ENCODE measurements around the gene NT5C3A. TPM values are rescaled to one million over a fixed set of nuclear protein-coding genes. Genes with fewer than 3 reads are reported as not detected.

NT5C3A gene
- 22.5 and 34.9 TPM in 2 replicates for total RNA-seq (2014; rRNA removed; shearing (Covaris generic))
- polyA plus RNA-seq (2016; fragmentation: Nextera tagmentation; extraction: Ambion mirVana), result 40.2 and 40.4 TPM in 2 replicates

DNA sequence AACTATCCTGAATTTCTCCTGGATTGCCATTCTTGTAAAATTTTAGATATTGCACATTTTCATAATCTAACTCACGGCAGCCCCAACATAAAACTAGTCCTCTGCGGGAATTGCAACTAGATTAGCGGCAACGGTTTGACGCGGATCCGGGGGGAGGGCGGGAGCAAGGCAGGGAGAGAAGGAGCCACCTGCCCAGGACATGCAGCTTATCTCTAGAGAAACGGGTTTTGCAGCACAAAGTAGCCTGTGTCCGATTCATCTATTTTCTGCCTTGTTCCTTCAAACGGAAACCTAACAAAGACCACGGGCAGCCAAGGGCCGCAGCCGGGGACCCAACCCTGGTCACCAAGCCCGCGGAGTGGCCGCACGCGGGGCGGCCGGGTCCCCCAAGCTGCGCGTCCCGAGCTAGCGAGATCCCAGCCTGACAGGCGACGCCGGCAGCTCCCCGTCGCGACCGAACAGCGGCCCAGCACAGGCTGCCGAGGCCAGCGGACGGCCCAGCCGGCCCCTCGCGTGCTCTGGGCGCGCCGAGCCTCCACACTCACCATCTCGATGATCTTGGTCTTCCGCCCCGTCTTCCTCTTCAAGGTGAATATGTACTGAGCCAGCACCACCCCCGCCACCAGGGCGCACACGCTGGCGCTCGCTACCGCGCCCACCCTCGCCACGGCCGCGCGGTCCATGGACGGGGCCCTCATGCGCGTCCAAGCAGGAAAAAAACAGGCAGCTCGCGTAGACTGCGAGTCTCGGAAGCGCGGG is at the start of gene NT5C3A:
Gene NT5C3A, minus strand, starts transcription at position 754 of the 759 bp plus-strand sequence. Its CDS starts 71 bp downstream, at position 683.
- Histone ChIP-seq H3K36me3 (ENCODE audit: low read depth) (peaks cover 3% of the 10 kb centered on the region; the same call in 1 of the 2 replicates), H3K9ac (peak within 1 kb of the TSS; percentile 91), H3K4me1 (ENCODE audit: insufficient read depth) (peaks cover 14% of the 10 kb centered on the region), H3K9me3 (ENCODE audit: low read depth) (no peaks in the 10 kb centered on the region), H3K27me3 (replicated peaks; ENCODE audit: insufficient read depth) (no peaks in the 10 kb centered on the region), H3K4me2 (ENCODE audit: unreplicated experiment) (peak within 1 kb of the TSS; percentile 91), H2AFZ (peak within 1 kb of the TSS; percentile 95), H3K79me2 (ENCODE audit: insufficient read depth) (peaks cover 64% of the 10 kb centered on the region), H4K20me1 (ENCODE audit: insufficient read depth) (no peaks in the 10 kb centered on the region), H3K4me3 (peak within 1 kb of the TSS; percentile 90), H3K27ac (peak within 1 kb of the TSS; percentile 87), H3F3A (ENCODE audit: insufficient read depth) (0 out of 2 replicates have a peak, but pooled peaks cover 10% of the 10 kb centered on the region), H3K9me2 (ENCODE audit: insufficient read depth) (no peaks in the 10 kb centered on the region)
- WGBS, 2 experiments (ENCODE audit: low coverage in 1 of 2, low lambda C conversion rate in 2 of 2, missing lambda C conversion rate in 2 of 2), result 1% methylated on average over 50 to 62 of the region's 66 CpGs
- in situ Hi-C loops (cut with MboI), result no loop called here
- TF ChIP-seq EZH2phosphoT487 (IDR thresholded peaks at IDR 0.05; ENCODE audit: insufficient read depth, low read depth), result no peak
- no peak for TF ChIP-seq EZH2 (IDR thresholded peaks at IDR 0.05; ENCODE audit: insufficient read depth, poor library complexity, severe bottlenecking)
- DNase-seq, result peak; percentile 68

DNA sequence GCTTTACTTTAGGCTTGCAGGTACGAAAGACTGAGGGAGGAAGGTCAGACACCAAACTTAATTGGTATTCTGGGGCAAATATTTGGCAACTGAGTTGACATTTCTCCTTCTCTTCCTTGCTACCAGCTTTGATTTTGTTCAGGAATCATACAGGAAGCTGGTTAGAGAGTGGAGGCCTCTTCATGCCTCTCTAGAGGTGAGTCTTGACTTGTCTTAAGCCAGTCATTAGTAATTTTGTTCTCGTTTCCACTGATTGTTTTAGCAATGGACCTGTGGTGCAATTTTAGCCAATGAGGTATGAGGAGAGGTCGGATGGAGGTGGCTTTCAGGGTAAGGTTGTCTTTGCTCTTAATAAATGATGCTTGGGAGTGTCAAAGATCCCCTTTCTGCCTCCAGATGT is 49.0 kb upstream of the NT5C3A start:
- H3K27ac ChIP-seq, result no peak overlapping the region
- WGBS, 2 experiments (ENCODE audit: low coverage in 1 of 2, low lambda C conversion rate in 2 of 2, missing lambda C conversion rate in 2 of 2), result 55 to 56% methylated on average over 3 of the region's 3 CpGs
- no peak overlapping the region for H2AFZ ChIP-seq
- no peak overlapping the region for H3K9ac ChIP-seq
- H3K27me3 ChIP-seq (replicated peaks; ENCODE audit: insufficient read depth), result no peaks in the 10 kb centered on the region
- H4K20me1 ChIP-seq (ENCODE audit: insufficient read depth), result no peaks in the 10 kb centered on the region
- H3K4me1 ChIP-seq (ENCODE audit: insufficient read depth), result peaks cover 15% of the 10 kb centered on the region
- no peaks in the 10 kb centered on the region for H3K9me2 ChIP-seq (ENCODE audit: insufficient read depth)
- H3K4me2 ChIP-seq (ENCODE audit: unreplicated experiment), result no peak overlapping the region
- TF ChIP-seq EZH2 (IDR thresholded peaks at IDR 0.05; ENCODE audit: insufficient read depth, poor library complexity, severe bottlenecking), result no peak
- no peak for TF ChIP-seq EZH2phosphoT487 (IDR thresholded peaks at IDR 0.05; ENCODE audit: insufficient read depth, low read depth)
- DNase-seq, result no peak
- no peaks in the 10 kb centered on the region for H3K9me3 ChIP-seq (ENCODE audit: low read depth)
- no peak overlapping the region for H3K4me3 ChIP-seq
- in situ Hi-C loops (cut with MboI), result no loop called here
- peaks cover 8% of the 10 kb centered on the region for H3F3A ChIP-seq (ENCODE audit: insufficient read depth)
- H3K36me3 ChIP-seq (ENCODE audit: low read depth), result no peaks in the 10 kb centered on the region
- H3K79me2 ChIP-seq (ENCODE audit: insufficient read depth), result peaks cover 24% of the 10 kb centered on the region

DNA sequence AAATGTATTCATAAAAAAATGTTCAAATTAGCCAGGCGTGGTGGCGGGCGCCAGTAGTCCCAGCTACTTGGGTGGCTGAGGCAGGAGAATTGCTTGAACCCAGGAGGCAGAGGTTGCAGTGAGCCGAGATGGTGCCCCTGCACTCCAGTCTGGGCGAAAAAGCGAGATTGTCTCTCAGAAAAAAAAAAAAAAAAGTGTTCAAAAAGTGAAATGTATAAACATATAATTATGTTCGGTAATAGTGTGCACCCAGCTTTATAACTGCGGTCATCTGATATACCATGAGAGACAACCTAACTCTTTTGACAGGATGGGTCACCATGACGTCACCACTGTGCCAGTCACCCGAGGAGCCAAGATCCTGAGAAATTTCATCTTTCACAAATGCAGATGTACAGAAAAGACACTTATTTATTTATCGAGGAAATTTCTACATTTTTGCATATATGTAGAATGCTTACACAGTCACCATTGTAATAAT is 47.2 kb upstream of the NT5C3A start:
- H4K20me1 ChIP-seq (ENCODE audit: insufficient read depth), result no peaks in the 10 kb centered on the region
- TF ChIP-seq EZH2phosphoT487 (IDR thresholded peaks at IDR 0.05; ENCODE audit: insufficient read depth, low read depth) (no peak), EZH2 (IDR thresholded peaks at IDR 0.05; ENCODE audit: insufficient read depth, poor library complexity, severe bottlenecking) (no peak)
- peak; percentile 72 for DNase-seq
- WGBS, 2 experiments (ENCODE audit: low coverage in 1 of 2, low lambda C conversion rate in 2 of 2, missing lambda C conversion rate in 2 of 2), result 6 to 7% methylated on average over 11 of the region's 11 CpGs
- H3K9me2 ChIP-seq (ENCODE audit: insufficient read depth), result no peaks in the 10 kb centered on the region
- no peak overlapping the region for H3K27ac ChIP-seq
- peaks cover 42% of the 10 kb centered on the region for H3K79me2 ChIP-seq (ENCODE audit: insufficient read depth)
- no peaks in the 10 kb centered on the region for H3K27me3 ChIP-seq (replicated peaks; ENCODE audit: insufficient read depth)
- peak overlapping the region; percentile 97 for H3K4me3 ChIP-seq
- H3K4me2 ChIP-seq (ENCODE audit: unreplicated experiment), result peak overlapping the region; percentile 98
- peaks cover 8% of the 10 kb centered on the region for H3F3A ChIP-seq (ENCODE audit: insufficient read depth)
- H3K9me3 ChIP-seq (ENCODE audit: low read depth), result no peaks in the 10 kb centered on the region
- no peaks in the 10 kb centered on the region for H3K36me3 ChIP-seq (ENCODE audit: low read depth)
- peak overlapping the region; percentile 98 for H2AFZ ChIP-seq
- in situ Hi-C loops (cut with MboI), result no loop called here
- H3K9ac ChIP-seq, result peak overlapping the region; percentile 68
- peaks cover 15% of the 10 kb centered on the region for H3K4me1 ChIP-seq (ENCODE audit: insufficient read depth)

DNA sequence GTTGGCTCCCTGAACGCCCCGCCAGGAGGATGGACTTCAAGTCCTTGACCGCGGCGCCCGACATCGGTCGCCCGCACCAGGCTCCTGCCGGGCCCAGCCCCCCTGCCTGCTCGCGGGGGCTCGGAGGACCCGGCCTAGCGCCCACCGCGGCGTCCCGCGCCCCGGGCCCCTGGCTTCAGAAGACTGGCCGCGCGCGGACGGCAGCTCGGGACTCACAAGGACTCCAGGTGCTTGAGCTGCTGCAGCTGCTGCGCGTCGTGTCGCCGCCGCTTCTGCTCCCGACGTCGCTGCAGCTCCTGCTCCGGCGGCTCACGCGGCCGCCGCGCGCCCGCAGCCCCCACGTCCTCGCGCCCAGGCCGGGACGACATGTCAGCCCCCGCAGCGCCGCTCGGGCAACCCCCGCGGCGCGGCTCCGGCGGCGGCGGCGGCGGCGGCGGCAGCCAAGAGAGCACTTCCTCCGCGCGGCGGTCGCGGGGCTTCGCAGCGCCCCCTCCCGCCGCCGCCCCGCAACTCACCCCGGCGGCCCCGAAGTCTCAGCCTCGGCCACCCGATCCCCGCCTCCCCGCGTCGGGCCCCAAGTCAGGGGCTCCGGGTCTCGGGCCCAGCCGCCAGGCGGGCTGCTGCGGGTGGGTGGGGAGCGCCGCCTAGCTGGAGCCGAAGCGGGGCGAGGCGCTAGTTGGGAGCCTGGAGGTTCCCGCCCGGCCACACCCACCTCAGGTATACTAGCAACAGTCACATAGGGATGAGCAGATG is 46.6 kb upstream of the NT5C3A start, which contains the start of gene RP9:
Gene RP9, minus strand, starts transcription at position 400 of the 753 bp plus-strand sequence. Its CDS starts 32 bp downstream, at position 368.
- no peak for TF ChIP-seq EZH2 (IDR thresholded peaks at IDR 0.05; ENCODE audit: insufficient read depth, poor library complexity, severe bottlenecking)
- no peak for TF ChIP-seq EZH2phosphoT487 (IDR thresholded peaks at IDR 0.05; ENCODE audit: insufficient read depth, low read depth)
- 0 to 1% methylated on average over 20 to 56 of the region's 100 CpGs for WGBS, 2 experiments (ENCODE audit: low coverage in 1 of 2, low lambda C conversion rate in 2 of 2, missing lambda C conversion rate in 2 of 2)
- Histone ChIP-seq H3K4me2 (ENCODE audit: unreplicated experiment) (peak within 1 kb of the TSS; percentile 98), H2AFZ (peak within 1 kb of the TSS; percentile 98), H3K79me2 (ENCODE audit: insufficient read depth) (peaks cover 48% of the 10 kb centered on the region), H3K27ac (peak within 1 kb of the TSS; percentile 58), H3K9me3 (ENCODE audit: low read depth) (no peaks in the 10 kb centered on the region), H3K4me1 (ENCODE audit: insufficient read depth) (peaks cover 15% of the 10 kb centered on the region), H3F3A (ENCODE audit: insufficient read depth) (peaks cover 8% of the 10 kb centered on the region), H3K27me3 (replicated peaks; ENCODE audit: insufficient read depth) (no peaks in the 10 kb centered on the region), H3K4me3 (peak within 1 kb of the TSS; percentile 97), H3K9me2 (ENCODE audit: insufficient read depth) (no peaks in the 10 kb centered on the region), H3K36me3 (ENCODE audit: low read depth) (no peaks in the 10 kb centered on the region), H3K9ac (peak within 1 kb of the TSS; percentile 87), H4K20me1 (ENCODE audit: insufficient read depth) (no peaks in the 10 kb centered on the region)
- in situ Hi-C loops (cut with MboI), result no loop called here
- peak; percentile 87 for DNase-seq
